SK-N-SH treated with all-trans-retinoic acid at 6 μM for 48 hours (cell line): ENCODE data around the gene FTO.

Experiments
- ARNTL ChIP-seq: fragments of 450-650 bp; formaldehyde crosslinking; IDR thresholded peaks from 2 replicates; pipeline ENCODE4 v1.5.0; 2020; ENCODE audit warnings: low read depth, mild to moderate bottlenecking, moderate library complexity, borderline replicate concordance
- BACH2 ChIP-seq: fragments of 250-450 bp; sonication (Bioruptor Pico); IDR thresholded peaks from 2 replicates; pipeline ENCODE4 v1.9.0; 2021; ENCODE audit warnings: mild to moderate bottlenecking, borderline replicate concordance
- CREB5 ChIP-seq: fragments of 250-450 bp; sonication (Bioruptor Pico); IDR thresholded peaks from 2 replicates; pipeline ENCODE4 v1.5.1; 2020; ENCODE audit warnings: low read depth, mild to moderate bottlenecking, moderate library complexity
- CSRNP3 ChIP-seq: fragments of 250-450 bp; sonication (Bioruptor Pico); IDR thresholded peaks from 2 replicates; pipeline ENCODE4 v1.5.1; 2021; ENCODE audit warnings: mild to moderate bottlenecking, moderate library complexity
- GLIS3 ChIP-seq: fragments of 250-450 bp; sonication (Bioruptor Pico); IDR thresholded peaks from 2 replicates; pipeline ENCODE4 v1.5.0; 2020; ENCODE audit warnings: mild to moderate bottlenecking, moderate library complexity
- ISL1 ChIP-seq: fragments of 250-450 bp; sonication (Bioruptor Pico); IDR thresholded peaks from 2 replicates; pipeline ENCODE4 v2.1.2; 2022; ENCODE audit warnings: mild to moderate bottlenecking, moderate library complexity
- PPARA ChIP-seq: fragments of 250-450 bp; sonication (Bioruptor Pico); IDR thresholded peaks from 2 replicates; pipeline ENCODE4 v1.5.0; 2020; ENCODE audit warnings: mild to moderate bottlenecking, borderline replicate concordance
- TCF4 ChIP-seq: fragments of 250-450 bp; sonication (Bioruptor Pico); IDR thresholded peaks from 2 replicates; pipeline ENCODE4 v1.8.0; 2021; ENCODE audit warnings: mild to moderate bottlenecking, moderate library complexity, borderline replicate concordance
- TOX ChIP-seq: fragments of 250-450 bp; sonication (Bioruptor Pico); IDR thresholded peaks from 2 replicates; pipeline ENCODE4 v1.8.0; 2021; ENCODE audit warnings: mild to moderate bottlenecking, moderate library complexity, borderline replicate concordance
- ZC3H10 ChIP-seq: fragments of 250-450 bp; sonication (Bioruptor Pico); IDR thresholded peaks from 2 replicates; pipeline ENCODE4 v1.5.1; 2021; ENCODE audit warnings: mild to moderate bottlenecking, moderate library complexity
- ZNF565 ChIP-seq: fragments of 450-650 bp; formaldehyde crosslinking; conservative IDR thresholded peaks from 2 replicates; pipeline ENCODE4 v1.5.0; 2020; ENCODE audit warnings: low read depth, mild to moderate bottlenecking, moderate library complexity
- ZNF70 ChIP-seq: fragments of 450-650 bp; formaldehyde crosslinking; IDR thresholded peaks from 2 replicates; pipeline ENCODE4 v1.5.0; 2020; ENCODE audit warnings: mild to moderate bottlenecking, moderate library complexity
- TF ChIP-seq, protein P1 (sequence below): fragments of 250-450 bp; sonication (Bioruptor Pico); IDR thresholded peaks from 2 replicates; pipeline ENCODE4 v1.8.0; 2020; ENCODE audit warnings: mild to moderate bottlenecking, moderate library complexity, borderline replicate concordance

- TF ChIP-seq PPARA (CRISPR knock-in tag) = no peak
- no peak for TF ChIP-seq TCF4 (CRISPR knock-in tag)
- no peak for TF ChIP-seq ARNTL (CRISPR knock-in tag)
- TF ChIP-seq GLIS3 (CRISPR knock-in tag) = no peak
- TF ChIP-seq ISL1 (CRISPR knock-in tag) = no peak
- no peak for TF ChIP-seq BACH2 (CRISPR knock-in tag)
- TF ChIP-seq, protein P1, sequence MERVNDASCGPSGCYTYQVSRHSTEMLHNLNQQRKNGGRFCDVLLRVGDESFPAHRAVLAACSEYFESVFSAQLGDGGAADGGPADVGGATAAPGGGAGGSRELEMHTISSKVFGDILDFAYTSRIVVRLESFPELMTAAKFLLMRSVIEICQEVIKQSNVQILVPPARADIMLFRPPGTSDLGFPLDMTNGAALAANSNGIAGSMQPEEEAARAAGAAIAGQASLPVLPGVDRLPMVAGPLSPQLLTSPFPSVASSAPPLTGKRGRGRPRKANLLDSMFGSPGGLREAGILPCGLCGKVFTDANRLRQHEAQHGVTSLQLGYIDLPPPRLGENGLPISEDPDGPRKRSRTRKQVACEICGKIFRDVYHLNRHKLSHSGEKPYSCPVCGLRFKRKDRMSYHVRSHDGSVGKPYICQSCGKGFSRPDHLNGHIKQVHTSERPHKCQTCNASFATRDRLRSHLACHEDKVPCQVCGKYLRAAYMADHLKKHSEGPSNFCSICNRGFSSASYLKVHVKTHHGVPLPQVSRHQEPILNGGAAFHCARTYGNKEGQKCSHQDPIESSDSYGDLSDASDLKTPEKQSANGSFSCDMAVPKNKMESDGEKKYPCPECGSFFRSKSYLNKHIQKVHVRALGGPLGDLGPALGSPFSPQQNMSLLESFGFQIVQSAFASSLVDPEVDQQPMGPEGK (CRISPR knock-in tag) = no peak
- TF ChIP-seq CSRNP3 (CRISPR knock-in tag) = no peak
- TF ChIP-seq ZNF565 (CRISPR knock-in tag) = no peak
- TF ChIP-seq CREB5 (CRISPR knock-in tag) = no peak
- no peak for TF ChIP-seq TOX
- TF ChIP-seq ZNF70 (CRISPR knock-in tag) = no peak
- TF ChIP-seq ZC3H10 = no peak
Observed at GRCh38 chr16:53721017-53721416, 17.1 kb downstream of the FTO start.
